H1 (cell line): Measurements from ENCODE around the gene CIAO3. TPM values are rescaled to one million over a fixed set of nuclear protein-coding genes. Genes with fewer than 3 reads are reported as not detected.

ENCODE experiments used
- CTCF ChIA-PET: fragments of 300-600 bp; sonication (Branson Sonifier 250); formaldehyde crosslinking; loops from one replicate; lab custom pipeline; 2021; ENCODE audit not compliant: partially characterized antibody; lab: Charles Lee
- POLR2A ChIA-PET: fragments of 300-600 bp; sonication (Branson Sonifier 250); formaldehyde crosslinking; loops from one replicate; lab custom pipeline; 2021; ENCODE audit warnings: inconsistent platforms; ENCODE audit not compliant: partially characterized antibody; lab: Charles Lee
- DNase-seq, 2 experiments: peaks; one replicate each; pipeline versions ENCODE4 v3.0.0 to v3.0.0-alpha.2; 2010 to 2022; ENCODE audit warnings: low spot score in 2 of 2, low read depth in 1 of 2, mixed read lengths in 1 of 2
- FAIRE-seq: peaks from 2 replicates; lab custom pipeline; 2011; peaks lifted over from hg19 to GRCh38; lab: Jason Lieb, UNC
- H2AFZ ChIP-seq: 2 replicates; pipeline ENCODE4 v1.8.1; 2012; ENCODE audit warnings: low read length, inconsistent platforms
- H2AK5ac ChIP-seq: 2 replicates; pipeline ENCODE4 v1.6.1; 2013; ENCODE audit warnings: low read depth, low read length
- H2BK120ac ChIP-seq: replicated peaks from 2 replicates; pipeline ENCODE3; 2013; ENCODE audit warnings: low read depth, low read length, inconsistent platforms
- H2BK12ac ChIP-seq: 2 replicates; pipeline ENCODE4 v1.6.1; 2013; ENCODE audit warnings: low read depth, low read length
- H2BK15ac ChIP-seq: 2 replicates; pipeline ENCODE4 v1.6.1; 2013; ENCODE audit warnings: low read length
- H2BK20ac ChIP-seq: 2 replicates; pipeline ENCODE4 v1.6.1; 2013; ENCODE audit warnings: low read length
- H2BK5ac ChIP-seq: 2 replicates; pipeline ENCODE4 v1.6.1; 2013; ENCODE audit warnings: low read depth, low read length
- H3K14ac ChIP-seq: 2 replicates; pipeline ENCODE4 v1.6.1; 2013; ENCODE audit warnings: inconsistent platforms; ENCODE audit not compliant: insufficient read length
- H3K18ac ChIP-seq: 2 replicates; pipeline ENCODE4 v1.6.1; 2013; ENCODE audit warnings: low read length; ENCODE audit errors: extremely low read depth
- H3K23ac ChIP-seq: 2 replicates; pipeline ENCODE4 v1.6.1; 2013; ENCODE audit warnings: inconsistent platforms; ENCODE audit not compliant: insufficient read length
- H3K23me2 ChIP-seq: 2 replicates; pipeline ENCODE4 v1.6.1; 2013; ENCODE audit warnings: low read depth, low read length
- H3K27ac ChIP-seq: 2 replicates; pipeline ENCODE4 v1.6.1; 2011; ENCODE audit warnings: low read depth, low read length, inconsistent platforms
- H3K27me3 ChIP-seq, 4 experiments: replicated peaks in 1 of 4; 1 replicate in 1 of 4; 2 replicates in 3 of 4; pipeline versions ENCODE4 v1.6.1 to v1.8.1; 2011 to 2013; ENCODE audit warnings: low read length in 3 of 4, mild to moderate bottlenecking in 3 of 4, inconsistent platforms in 2 of 4, mixed read lengths in 2 of 4, moderate library complexity in 1 of 4; ENCODE audit not compliant: control insufficient read depth in 3 of 4, insufficient read depth in 3 of 4; ENCODE audit errors: extremely low read depth in 1 of 4
- H3K36me3 ChIP-seq, 4 experiments: 2 replicates each; pipeline versions ENCODE4 v1.6.1 to v1.8.1; 2011 to 2013; ENCODE audit warnings: mild to moderate bottlenecking in 4 of 4, low read length in 3 of 4, moderate library complexity in 2 of 4, control low read depth in 1 of 4, inconsistent platforms in 1 of 4; ENCODE audit not compliant: insufficient read depth in 4 of 4, control insufficient read depth in 2 of 4
- H3K4ac ChIP-seq: replicated peaks from 2 replicates; pipeline ENCODE3; 2013; ENCODE audit warnings: low read length, low read depth, mixed read lengths, inconsistent platforms; ENCODE audit not compliant: insufficient read length
- H3K4me1 ChIP-seq, 4 experiments: replicated peaks in 1 of 4; 1 replicate in 1 of 4; 2 replicates in 3 of 4; pipeline versions ENCODE4 v1.6.1 to v1.8.1; 2011 to 2013; ENCODE audit warnings: low read length in 3 of 4, inconsistent platforms in 2 of 4, mixed read lengths in 1 of 4; ENCODE audit not compliant: insufficient read depth in 4 of 4, control insufficient read depth in 3 of 4
- H3K4me2 ChIP-seq, 2 experiments: 2 replicates each; pipeline versions ENCODE4 v1.6.1 to v1.8.1; 2011 to 2013; ENCODE audit warnings: low read depth in 2 of 2, low read length in 2 of 2, control low read depth in 1 of 2, inconsistent platforms in 1 of 2, mild to moderate bottlenecking in 1 of 2; ENCODE audit not compliant: insufficient read depth in 1 of 2
- H3K4me3 ChIP-seq, 4 experiments: fragments of 200-600, 300-600 bp in 1 of 4; sonication (generic), shearing (Covaris generic), sonication (Bioruptor Twin) in 1 of 4; 2 replicates each; pipeline versions ENCODE4 v1.5.1 to v1.8.1; 2011 to 2016; ENCODE audit warnings: low read length in 4 of 4, low read depth in 3 of 4, control low read depth in 2 of 4, inconsistent platforms in 2 of 4, mild to moderate bottlenecking in 2 of 4, mixed read lengths in 1 of 4, moderate library complexity in 1 of 4; ENCODE audit not compliant: insufficient read depth in 2 of 4; ENCODE audit errors: extremely low read depth in 1 of 4
- H3K56ac ChIP-seq: replicated peaks from 2 replicates; pipeline ENCODE3; 2013; ENCODE audit warnings: low read depth, mild to moderate bottlenecking, mixed read lengths, low read length, inconsistent platforms; ENCODE audit not compliant: insufficient read length
- H3K79me1 ChIP-seq: 2 replicates; pipeline ENCODE4 v1.6.1; 2013; ENCODE audit warnings: low read depth, low read length, control low read depth
- H3K79me2 ChIP-seq, 2 experiments: 2 replicates each; pipeline versions ENCODE4 v1.6.1 to v1.8.1; 2012 to 2013; ENCODE audit warnings: low read length in 2 of 2, mild to moderate bottlenecking in 2 of 2, inconsistent platforms in 1 of 2; ENCODE audit not compliant: insufficient read depth in 2 of 2, control insufficient read depth in 1 of 2
- H3K9ac ChIP-seq, 4 experiments: replicated peaks in 1 of 4; 1 replicate in 1 of 4; 2 replicates in 3 of 4; pipeline versions ENCODE4 v1.6.1 to v1.8.1; 2011 to 2013; ENCODE audit warnings: low read depth in 3 of 4, low read length in 3 of 4, control low read depth in 2 of 4, mild to moderate bottlenecking in 2 of 4, moderate library complexity in 2 of 4, inconsistent platforms in 1 of 4; ENCODE audit errors: extremely low read depth in 1 of 4
- H3K9me3 ChIP-seq, 2 experiments: 2 replicates each; pipeline versions ENCODE4 v1.6.1 to v1.8.1; 2012 to 2013; ENCODE audit warnings: mild to moderate bottlenecking in 2 of 2, moderate library complexity in 2 of 2, control low read depth in 1 of 2, inconsistent platforms in 1 of 2, low read depth in 1 of 2, low read length in 1 of 2, mixed read lengths in 1 of 2; ENCODE audit not compliant: insufficient read depth in 2 of 2
- H4K20me1 ChIP-seq, 2 experiments: replicated peaks in 1 of 2; 2 replicates each; pipeline versions ENCODE3 to v1.8.1; 2011 to 2013; ENCODE audit warnings: inconsistent platforms in 2 of 2, low read length in 2 of 2, mild to moderate bottlenecking in 1 of 2; ENCODE audit not compliant: insufficient read depth in 2 of 2, control insufficient read depth in 1 of 2
- H4K5ac ChIP-seq: 2 replicates; pipeline ENCODE4 v1.6.1; 2013; ENCODE audit warnings: low read length, low read depth, mixed read lengths, inconsistent platforms; ENCODE audit not compliant: insufficient read length
- H4K8ac ChIP-seq: 2 replicates; pipeline ENCODE4 v1.8.0; 2013; ENCODE audit warnings: mild to moderate bottlenecking, moderate library complexity, low read length, inconsistent platforms; ENCODE audit not compliant: insufficient read depth; ENCODE audit errors: extremely low read depth
- H4K91ac ChIP-seq: replicated peaks from 2 replicates; pipeline ENCODE3; 2013; ENCODE audit warnings: low read length, mixed read lengths, inconsistent platforms; ENCODE audit not compliant: insufficient read length
- CREB1 ChIP-seq: IDR thresholded peaks from 2 replicates; pipeline ENCODE4 v1.6.1; 2012; ENCODE audit warnings: inconsistent platforms
- CTBP2 ChIP-seq: IDR thresholded peaks from 2 replicates; pipeline ENCODE4 v1.7.0; 2011; ENCODE audit warnings: borderline replicate concordance, mild to moderate bottlenecking, moderate library complexity, mixed read lengths, low read length; ENCODE audit not compliant: insufficient read depth, insufficient read length
- EGR1 ChIP-seq: IDR thresholded peaks from 2 replicates; pipeline ENCODE4 v1.6.1; 2011; ENCODE audit warnings: low read depth, low read length, borderline replicate concordance
- KDM5A ChIP-seq: fragments of 200-600 bp; IDR thresholded peaks from 2 replicates; pipeline ENCODE4 v1.7.1; 2012; ENCODE audit warnings: mild to moderate bottlenecking, low read length, inconsistent platforms, mixed read lengths
- POU5F1 ChIP-seq: IDR thresholded peaks from 2 replicates; pipeline ENCODE4 v1.6.1; 2011; ENCODE audit warnings: low read depth, mild to moderate bottlenecking, low read length, moderate library complexity
- TCF12 ChIP-seq: IDR thresholded peaks from 2 replicates; pipeline ENCODE4 v1.6.1; 2011; ENCODE audit warnings: low read depth, mild to moderate bottlenecking, low read length
- WGBS, 2 experiments: shearing (Covaris generic) in 1 of 2; methylation state at CpG; one replicate each; pipeline versions ENCODE4 v1.1.6 to v1.1.7; 2013 to 2015; ENCODE audit warnings: low lambda C conversion rate in 2 of 2, mixed read lengths in 2 of 2, inconsistent platforms in 1 of 2, low coverage in 1 of 2, missing lambda C conversion rate in 1 of 2; ENCODE audit not compliant: insufficient replicate concordance in 2 of 2, insufficient coverage in 1 of 2, insufficient read length in 1 of 2; ENCODE audit errors: extremely low coverage in 1 of 2, missing lambda C conversion rate in 1 of 2; 5-methylcytosine and 5-hydroxymethylcytosine counted together
- polyA plus RNA-seq, 7 experiments: library from polyadenylated mRNA; depleted of rRNA in 3 of 7; stranded (reverse) in 5 of 7; unstranded in 2 of 7; fragments of >200 nt in 5 of 7; fragments of 200-250 nt in 2 of 7; gene quantifications; 1 replicate in 5 of 7; 2 replicates in 1 of 7; 4 replicates in 1 of 7; pipeline versions ENCODE4 v1.2.1 to v1.2.3, GENCODE V29; 2011 to 2013; ENCODE audit warnings: missing spikeins in 2 of 7, mixed read lengths in 2 of 7
- total RNA-seq: library from RNA; stranded (reverse); fragmentation: NEBNext Ultra II Directional; extraction: Animal tissue kit (Norgen Biotek cat#: 25700); gene quantifications from 2 replicates; pipeline ENCODE4 v1.2.1, GENCODE V29; 2021
- TF ChIP-seq, protein P1 (sequence below), 3 experiments: IDR thresholded peaks; 1 replicate in 2 of 3; 2 replicates in 1 of 3; pipeline versions ENCODE4 v1.5.1 to v1.6.1; 2011; ENCODE audit warnings: low read length in 3 of 3, mild to moderate bottlenecking in 3 of 3, inconsistent platforms in 2 of 3, low read depth in 1 of 3, moderate library complexity in 1 of 3; ENCODE audit not compliant: insufficient read depth in 1 of 3; ENCODE audit errors: control extremely low read depth in 1 of 3

Gene CIAO3
- total and polyA plus RNA-seq, 2 of the 8 experiments (the other 6 are each of a cell fraction or from before 2014, with no cell fraction given) = 20.0 to 20.4 TPM

DNA sequence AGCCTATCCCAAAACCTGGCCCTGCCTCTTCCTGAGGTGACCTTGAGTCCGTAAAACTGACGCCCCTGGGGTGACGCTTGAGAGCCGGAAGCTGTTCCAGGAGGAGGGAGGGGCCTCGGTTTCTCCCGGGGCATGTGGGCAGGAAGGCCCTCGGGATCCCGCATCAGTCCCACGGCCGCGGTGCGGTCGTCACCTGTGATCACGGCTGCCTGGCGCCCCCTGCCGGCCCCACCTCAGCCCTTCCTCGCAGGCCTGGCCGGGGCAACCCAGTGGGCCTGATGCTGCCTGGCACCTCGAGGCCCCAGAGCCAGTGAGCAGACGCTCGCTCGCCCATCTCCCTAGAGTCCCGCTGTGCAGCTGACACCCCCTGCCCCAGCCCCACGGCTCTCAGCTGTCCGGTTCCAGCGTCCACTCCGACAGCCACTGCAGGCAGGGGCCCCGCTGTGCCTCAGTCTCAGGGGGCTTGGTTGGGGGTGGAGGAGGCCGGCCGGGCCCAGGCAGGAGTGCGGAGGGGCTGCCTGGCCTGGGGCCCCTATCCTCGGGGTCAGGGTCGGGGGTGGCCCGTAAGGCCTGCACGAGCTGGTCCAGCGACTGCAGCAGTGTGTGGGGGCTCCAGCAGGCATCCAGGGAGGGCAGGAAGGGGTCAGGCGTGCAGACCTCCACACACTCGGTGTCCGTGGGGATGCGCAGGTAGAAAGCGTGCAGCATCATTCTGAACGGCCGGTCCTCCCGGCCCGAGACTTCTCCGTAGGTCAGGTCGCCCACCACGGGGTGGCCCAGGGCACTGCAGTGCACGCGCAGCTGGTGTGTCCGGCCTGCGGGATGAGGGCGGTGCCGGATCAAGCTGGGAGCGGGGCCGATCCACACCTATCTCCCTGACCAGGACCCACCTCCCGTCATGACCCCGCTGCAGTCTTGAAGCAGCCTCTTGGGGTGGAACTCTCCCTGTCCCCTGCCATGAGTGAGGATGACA is 45.1 kb upstream of the CIAO3 start:
- peaks cover 4 to 21% of the 10 kb centered on the region in 2 experiments for H4K20me1 ChIP-seq
- no peak overlapping the region for H2BK120ac ChIP-seq
- no peak overlapping the region for H2BK20ac ChIP-seq
- POLR2A ChIA-PET = interaction anchor here (1.0 to 4.4 kb wide), 18 partner anchors 9 to 90 kb away, joined by 3 to 24 read pairs (median 6); partner anchors contain the start of genes ANTKMT, CIAO3, GNG13 and METRN
- H3K23ac ChIP-seq = no peak overlapping the region
- peaks cover 9% of the 10 kb centered on the region; the same call in 1 of the 2 replicates for H3K23me2 ChIP-seq
- H3K14ac ChIP-seq = no peak overlapping the region
- no peaks in the 10 kb centered on the region; a peak in 1 of 7 replicates for H3K27me3 ChIP-seq
- H3K4ac ChIP-seq = no peak overlapping the region
- H3K79me2 ChIP-seq = peaks cover 0 to 16% of the 10 kb centered on the region in 2 experiments; a peak in 1 of 4 replicates
- peaks cover 2% of the 10 kb centered on the region; the same call in 1 of the 2 replicates for H3K79me1 ChIP-seq
- no peak overlapping the region for H3K9ac ChIP-seq
- H3K9me3 ChIP-seq = no peaks in the 10 kb centered on the region
- no peak overlapping the region for H2BK12ac ChIP-seq
- H2BK5ac ChIP-seq = peak overlapping the region; percentile 60; the same call in 1 of the 2 replicates
- H4K8ac ChIP-seq = peak overlapping the region; percentile 77; the same call in 1 of the 2 replicates
- H4K91ac ChIP-seq = no peak overlapping the region
- no peak overlapping the region for H3K4me3 ChIP-seq
- no peak overlapping the region for H3K18ac ChIP-seq
- H3K27ac ChIP-seq = peak overlapping the region; percentile 31; the same call in 1 of the 2 replicates
- H3K4me1 ChIP-seq = peaks cover 0 to 14% (median 6%) of the 10 kb centered on the region in 4 experiments; a peak in 4 of 7 replicates
- H4K5ac ChIP-seq = no peak overlapping the region
- WGBS, 2 experiments = 77% methylated on average over 46 of the region's 58 CpGs; no CpG with 5 or more reads in 1 of the 2 experiments
- no peak overlapping the region for H2BK15ac ChIP-seq
- H2AFZ ChIP-seq = no peak overlapping the region
- DNase-seq (peak; percentile 56 to 97), FAIRE-seq (no peak)
- H3K56ac ChIP-seq = no peak overlapping the region
- no peak overlapping the region for H2AK5ac ChIP-seq
- H3K4me2 ChIP-seq = no peak overlapping the region
- H3K36me3 ChIP-seq = peaks cover 0 to 13% (median 6%) of the 10 kb centered on the region in 4 experiments; a peak in 3 of 8 replicates
- CTCF ChIA-PET = interaction anchor here (1.0 to 13.7 kb wide), 25 partner anchors 9 to 669 kb away, joined by 3 to 424 read pairs (median 5); partner anchors contain the start of genes ANTKMT, CCDC78, CIAO3 and GNG13
- TF ChIP-seq TCF12 (peak; percentile 54; the same call in 1 of the 2 replicates), POU5F1 (no peak), EGR1 (no peak), CTBP2 (no peak), CREB1 (peak; percentile 57), KDM5A (no peak)
- TF ChIP-seq, protein P1, sequence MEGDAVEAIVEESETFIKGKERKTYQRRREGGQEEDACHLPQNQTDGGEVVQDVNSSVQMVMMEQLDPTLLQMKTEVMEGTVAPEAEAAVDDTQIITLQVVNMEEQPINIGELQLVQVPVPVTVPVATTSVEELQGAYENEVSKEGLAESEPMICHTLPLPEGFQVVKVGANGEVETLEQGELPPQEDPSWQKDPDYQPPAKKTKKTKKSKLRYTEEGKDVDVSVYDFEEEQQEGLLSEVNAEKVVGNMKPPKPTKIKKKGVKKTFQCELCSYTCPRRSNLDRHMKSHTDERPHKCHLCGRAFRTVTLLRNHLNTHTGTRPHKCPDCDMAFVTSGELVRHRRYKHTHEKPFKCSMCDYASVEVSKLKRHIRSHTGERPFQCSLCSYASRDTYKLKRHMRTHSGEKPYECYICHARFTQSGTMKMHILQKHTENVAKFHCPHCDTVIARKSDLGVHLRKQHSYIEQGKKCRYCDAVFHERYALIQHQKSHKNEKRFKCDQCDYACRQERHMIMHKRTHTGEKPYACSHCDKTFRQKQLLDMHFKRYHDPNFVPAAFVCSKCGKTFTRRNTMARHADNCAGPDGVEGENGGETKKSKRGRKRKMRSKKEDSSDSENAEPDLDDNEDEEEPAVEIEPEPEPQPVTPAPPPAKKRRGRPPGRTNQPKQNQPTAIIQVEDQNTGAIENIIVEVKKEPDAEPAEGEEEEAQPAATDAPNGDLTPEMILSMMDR (IDR thresholded peaks at IDR 0.05; ENCODE audit: control extremely low read depth in 1 of 3, insufficient read depth in 1 of 3, low read depth in 1 of 3, low read length in 3 of 3) = peak in 2 of 3 experiments; percentile 90 to 95; a peak in 3 of 4 replicates
